Karpas-422 (cell line): ENCODE results near the gene DHX40. TPM values are rescaled to one million over a fixed set of nuclear protein-coding genes. Genes with fewer than 3 reads are reported as not detected.
A peak's percentile ranks its signal among the peaks of the same experiment; 100 is the strongest.

Experiments used
- DNase-seq: peaks from one replicate; pipeline ENCODE4 v3.0.0-alpha.2; 2015
- H2AFZ ChIP-seq: fragments of 200-600 bp; sonication (generic); 2 replicates; pipeline ENCODE4 v1.6.1; 2014; ENCODE audit warnings: antibody characterized with exemption, low read length, mixed read lengths
- H3K27ac ChIP-seq: fragments of 200-600 bp; sonication (generic); 2 replicates; pipeline ENCODE4 v1.5.1; 2014; ENCODE audit warnings: mild to moderate bottlenecking, low read length, moderate library complexity
- H3K27me3 ChIP-seq: fragments of 200-600 bp; sonication (generic); 2 replicates; pipeline ENCODE4 v1.6.1; 2014; ENCODE audit warnings: low read length, mixed read lengths
- H3K36me3 ChIP-seq: fragments of 200-600 bp; sonication (generic); 2 replicates; pipeline ENCODE4 v1.6.1; 2014; ENCODE audit warnings: low read length, mixed read lengths; ENCODE audit not compliant: insufficient read depth
- H3K4me1 ChIP-seq: fragments of 200-600 bp; sonication (generic); 2 replicates; pipeline ENCODE4 v1.6.1; 2014; ENCODE audit warnings: mild to moderate bottlenecking, low read length, mixed read lengths
- H3K4me2 ChIP-seq: fragments of 200-600 bp; sonication (generic); 2 replicates; pipeline ENCODE4 v1.6.1; 2014; ENCODE audit warnings: low read length, low read depth, mild to moderate bottlenecking; ENCODE audit not compliant: poor library complexity, severe bottlenecking
- H3K4me3 ChIP-seq: fragments of 200-600 bp; sonication (generic); 2 replicates; pipeline ENCODE4 v1.5.1; 2014; ENCODE audit warnings: mild to moderate bottlenecking, antibody characterized with exemption, low read length, mixed read lengths
- H3K79me2 ChIP-seq: fragments of 200-600 bp; sonication (generic); 2 replicates; pipeline ENCODE4 v1.6.1; 2014; ENCODE audit warnings: mild to moderate bottlenecking, low read length, mixed read lengths
- H3K9ac ChIP-seq: fragments of 200-600 bp; sonication (generic); 2 replicates; pipeline ENCODE4 v1.6.0; 2014; ENCODE audit warnings: low read length
- H3K9me2 ChIP-seq: fragments of 200-600 bp; sonication (generic), shearing (Covaris generic); replicated peaks from 2 replicates; pipeline ENCODE4 v1.6.0; 2014; ENCODE audit warnings: mild to moderate bottlenecking, low read length, moderate library complexity; ENCODE audit not compliant: insufficient read depth
- H3K9me3 ChIP-seq: fragments of 300-700, 200-600 bp; sonication (generic); 2 replicates; pipeline ENCODE4 v1.6.1; 2014; ENCODE audit warnings: low read length, mixed read lengths
- H4K20me1 ChIP-seq: fragments of 200-600 bp; sonication (generic); 2 replicates; pipeline ENCODE4 v1.6.1; 2014; ENCODE audit warnings: mild to moderate bottlenecking, antibody characterized with exemption, low read length, low read depth; ENCODE audit not compliant: insufficient read depth
- total RNA-seq: library from RNA; depleted of rRNA; stranded (reverse); fragments of >200 nt; shearing (Covaris generic); gene quantifications from 2 replicates; pipeline ENCODE4 v1.2.3, GENCODE V29; 2014; ENCODE audit warnings: low replicate concordance

Gene DHX40
- total RNA-seq, 1 experiment from 2014 or later: 58.7 TPM

DNA sequence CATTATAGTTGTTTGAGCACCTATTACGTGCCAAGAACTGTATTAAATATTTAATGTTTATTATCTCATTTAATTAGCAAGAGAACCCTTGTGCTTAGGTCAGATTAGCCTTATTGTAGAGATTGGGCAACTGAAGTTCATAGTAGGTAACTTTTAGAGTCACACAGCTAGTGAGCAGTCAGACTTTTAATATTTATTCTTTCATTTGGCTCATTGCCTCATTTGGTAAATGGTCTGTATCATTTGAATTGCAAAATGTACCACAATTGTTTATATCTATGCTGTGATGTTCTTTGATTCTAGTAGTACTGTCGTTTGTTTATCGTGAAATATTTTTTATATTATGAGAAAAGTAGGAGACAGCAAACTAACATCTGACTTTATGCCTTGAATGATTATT, 61.9 kb downstream of the DHX40 start:
- H3K79me2 ChIP-seq: peaks cover 100% of the 10 kb centered on the region
- peaks cover 31% of the 10 kb centered on the region for H3K36me3 ChIP-seq
- H3K27ac ChIP-seq: peak overlapping the region; percentile 53
- no peak overlapping the region for H3K4me3 ChIP-seq
- peaks cover 60% of the 10 kb centered on the region for H4K20me1 ChIP-seq
- no peak for DNase-seq
- no peaks in the 10 kb centered on the region for H3K9me3 ChIP-seq
- peaks cover 66% of the 10 kb centered on the region for H3K4me1 ChIP-seq
- H3K9me2 ChIP-seq: no peaks in the 10 kb centered on the region
- no peak overlapping the region for H3K9ac ChIP-seq
- no peak overlapping the region for H3K4me2 ChIP-seq
- no peaks in the 10 kb centered on the region for H3K27me3 ChIP-seq
- no peak overlapping the region for H2AFZ ChIP-seq

DNA sequence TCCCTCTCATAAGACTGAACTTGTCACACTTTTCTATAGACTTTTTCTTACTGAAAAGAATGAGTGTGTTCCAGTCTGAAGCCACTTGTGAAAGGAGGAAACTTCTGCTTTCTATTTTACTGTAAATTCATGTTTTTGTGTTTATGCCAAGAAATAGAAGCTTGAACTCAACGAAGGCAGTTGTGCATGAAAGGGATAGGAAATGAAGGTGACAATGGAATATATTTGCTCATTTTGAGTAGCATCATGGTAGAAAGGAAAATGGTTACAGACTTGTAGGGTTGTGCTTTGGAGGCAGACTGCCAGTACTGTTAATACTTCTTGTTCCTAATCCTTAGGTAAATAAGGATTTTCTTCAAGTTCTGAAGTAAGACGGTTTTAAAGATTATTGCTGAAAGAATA, 62.4 kb downstream of the DHX40 start:
- Histone ChIP-seq H3K27ac (peak overlapping the region; percentile 53), H3K4me1 (peaks cover 66% of the 10 kb centered on the region), H3K36me3 (peaks cover 31% of the 10 kb centered on the region), H3K4me3 (no peak overlapping the region), H3K9me3 (no peaks in the 10 kb centered on the region), H3K9ac (no peak overlapping the region), H2AFZ (no peak overlapping the region), H3K79me2 (peaks cover 100% of the 10 kb centered on the region), H3K9me2 (no peaks in the 10 kb centered on the region), H3K27me3 (no peaks in the 10 kb centered on the region), H3K4me2 (no peak overlapping the region), H4K20me1 (peaks cover 63% of the 10 kb centered on the region)
- no peak for DNase-seq

DNA sequence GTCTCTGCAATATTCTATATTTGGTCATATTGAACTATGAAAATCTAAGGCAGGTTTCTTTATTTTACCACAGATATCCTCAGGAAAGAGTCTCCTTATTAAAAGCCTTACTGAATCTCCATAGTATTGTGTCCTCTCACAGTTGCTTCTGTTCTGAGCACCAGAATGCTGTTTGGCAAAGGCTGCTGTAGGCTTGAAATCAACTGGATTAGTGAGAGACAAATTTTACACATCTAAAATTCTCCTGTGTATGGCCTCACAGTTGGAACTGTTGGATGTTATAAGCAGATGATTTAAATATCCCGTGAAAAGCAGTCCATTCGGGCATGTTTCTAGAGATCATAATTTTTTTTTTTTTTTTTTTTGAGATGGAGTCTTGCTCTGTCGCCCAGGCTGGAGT, 63.8 kb downstream of the DHX40 start:
- Histone ChIP-seq H3K36me3 (peaks cover 21% of the 10 kb centered on the region; the same call in 1 of the 2 replicates), H3K9me3 (no peaks in the 10 kb centered on the region), H3K4me3 (no peak overlapping the region), H3K9me2 (no peaks in the 10 kb centered on the region), H2AFZ (no peak overlapping the region), H3K27ac (no peak overlapping the region), H4K20me1 (peaks cover 66% of the 10 kb centered on the region), H3K79me2 (peaks cover 100% of the 10 kb centered on the region), H3K4me1 (peaks cover 61% of the 10 kb centered on the region), H3K4me2 (no peak overlapping the region), H3K9ac (no peak overlapping the region), H3K27me3 (no peaks in the 10 kb centered on the region)
- DNase-seq: no peak

GRCh38 chr17:59631276-59631675, 65.9 kb downstream of the DHX40 start:
- H3K4me1 ChIP-seq: peaks cover 64% of the 10 kb centered on the region
- H2AFZ ChIP-seq: no peak overlapping the region
- H3K27ac ChIP-seq: no peak overlapping the region
- peaks cover 17% of the 10 kb centered on the region; the same call in 1 of the 2 replicates for H3K36me3 ChIP-seq
- no peaks in the 10 kb centered on the region for H3K9me3 ChIP-seq
- no peak overlapping the region for H3K4me2 ChIP-seq
- peaks cover 77% of the 10 kb centered on the region for H4K20me1 ChIP-seq
- H3K9ac ChIP-seq: no peak overlapping the region
- peaks cover 100% of the 10 kb centered on the region for H3K79me2 ChIP-seq
- DNase-seq: no peak
- no peak overlapping the region for H3K4me3 ChIP-seq
- H3K27me3 ChIP-seq: no peaks in the 10 kb centered on the region
- H3K9me2 ChIP-seq: no peaks in the 10 kb centered on the region

DNA sequence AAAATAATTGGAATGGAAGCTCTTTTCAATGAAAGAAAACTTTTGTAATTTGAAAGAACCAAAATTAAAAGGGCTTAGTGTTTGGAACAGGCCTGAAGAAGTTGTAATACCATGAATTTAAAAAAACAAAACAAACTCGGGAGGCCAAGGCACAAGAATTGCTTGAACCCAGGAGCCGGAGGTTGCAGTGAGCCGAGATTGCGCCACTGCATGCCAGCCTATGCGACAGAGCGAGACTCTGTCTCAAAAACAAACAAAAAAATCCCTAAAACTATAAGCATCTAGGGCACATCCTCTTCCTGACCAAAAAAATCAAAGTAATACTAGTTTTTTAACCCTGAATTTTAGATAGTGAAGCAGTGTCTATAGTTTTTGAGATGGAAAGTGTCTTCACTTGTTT, 67.0 kb downstream of the DHX40 start:
- Histone ChIP-seq H3K9ac (no peak overlapping the region), H3K27ac (no peak overlapping the region), H3K79me2 (peaks cover 97% of the 10 kb centered on the region), H3K4me1 (peaks cover 60% of the 10 kb centered on the region), H3K36me3 (peaks cover 14% of the 10 kb centered on the region; the same call in 1 of the 2 replicates), H3K4me2 (no peak overlapping the region), H3K9me3 (no peaks in the 10 kb centered on the region), H3K27me3 (no peaks in the 10 kb centered on the region), H3K9me2 (no peaks in the 10 kb centered on the region), H3K4me3 (no peak overlapping the region), H2AFZ (no peak overlapping the region), H4K20me1 (peaks cover 66% of the 10 kb centered on the region)
- no peak for DNase-seq

- Histone ChIP-seq H3K9ac (no peak overlapping the region), H4K20me1 (peaks cover 58% of the 10 kb centered on the region), H3K4me2 (no peak overlapping the region), H3K27ac (peak overlapping the region; percentile 31), H2AFZ (no peak overlapping the region), H3K4me3 (no peak overlapping the region), H3K4me1 (peaks cover 67% of the 10 kb centered on the region), H3K9me3 (no peaks in the 10 kb centered on the region), H3K27me3 (no peaks in the 10 kb centered on the region), H3K36me3 (peaks cover 4% of the 10 kb centered on the region; the same call in 1 of the 2 replicates), H3K79me2 (peaks cover 96% of the 10 kb centered on the region), H3K9me2 (no peaks in the 10 kb centered on the region)
- no peak for DNase-seq
These were observed 68.4 kb downstream of the DHX40 start for GRCh38 chr17:59633658-59634359.

DNA sequence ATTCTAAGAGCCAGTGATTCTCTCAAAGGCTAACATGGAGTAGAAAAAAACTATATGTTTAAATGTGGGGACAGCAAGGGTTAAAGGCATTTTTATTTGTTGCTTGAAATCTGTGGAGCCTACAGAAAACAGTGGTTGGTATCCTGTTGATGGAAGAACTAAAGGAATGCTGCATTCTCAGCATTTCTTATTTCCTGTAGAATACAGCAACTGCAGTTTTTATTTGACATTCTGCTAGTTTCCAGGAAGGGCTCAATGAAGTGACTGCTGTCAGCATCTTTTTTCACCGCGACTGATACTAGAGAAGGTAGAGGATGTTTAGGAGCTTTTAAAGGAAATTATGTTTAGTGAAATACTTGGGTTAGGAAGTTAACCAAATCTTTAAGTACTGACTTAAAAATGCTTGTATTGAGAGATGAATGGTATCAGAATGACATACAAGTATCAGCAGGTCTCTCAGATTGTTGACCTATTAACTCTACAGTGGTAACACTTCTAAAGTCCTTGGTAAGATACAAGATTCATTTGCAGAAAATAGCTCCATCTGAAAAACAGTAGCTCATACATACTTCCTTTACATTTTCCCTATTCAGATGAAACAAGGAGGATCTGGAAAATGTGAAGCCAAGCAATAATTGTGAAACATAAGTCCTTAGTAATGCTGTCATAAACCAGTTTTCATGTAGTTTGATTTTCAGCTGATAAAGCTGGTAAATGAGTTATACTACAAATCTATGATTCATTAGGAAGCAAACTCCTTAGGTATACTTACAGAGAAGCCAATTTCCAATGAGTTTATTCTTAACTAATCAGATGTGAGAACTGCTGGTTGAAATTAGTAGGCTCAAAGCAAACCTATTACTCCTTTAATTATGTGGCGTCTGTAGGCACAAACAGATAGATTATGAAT, 69.5 kb downstream of the DHX40 start:
- no peak for DNase-seq
- H3K27ac ChIP-seq: peak overlapping the region; percentile 31
- no peak overlapping the region for H3K4me3 ChIP-seq
- no peaks in the 10 kb centered on the region for H3K27me3 ChIP-seq
- H3K9ac ChIP-seq: no peak overlapping the region
- H4K20me1 ChIP-seq: peaks cover 63% of the 10 kb centered on the region
- peaks cover 96% of the 10 kb centered on the region for H3K79me2 ChIP-seq
- no peaks in the 10 kb centered on the region for H3K9me3 ChIP-seq
- no peaks in the 10 kb centered on the region for H3K9me2 ChIP-seq
- H3K4me2 ChIP-seq: no peak overlapping the region
- H3K36me3 ChIP-seq: no peaks in the 10 kb centered on the region
- H3K4me1 ChIP-seq: peaks cover 78% of the 10 kb centered on the region
- no peak overlapping the region for H2AFZ ChIP-seq

- Histone ChIP-seq H3K4me3 (no peak overlapping the region), H3K4me1 (peaks cover 90% of the 10 kb centered on the region), H3K9ac (no peak overlapping the region), H3K4me2 (no peak overlapping the region), H3K9me3 (no peaks in the 10 kb centered on the region), H3K27ac (peak overlapping the region; percentile 56), H3K36me3 (no peaks in the 10 kb centered on the region), H2AFZ (no peak overlapping the region), H4K20me1 (peaks cover 58% of the 10 kb centered on the region; the same call in 1 of the 2 replicates), H3K27me3 (no peaks in the 10 kb centered on the region), H3K9me2 (no peaks in the 10 kb centered on the region), H3K79me2 (peaks cover 95% of the 10 kb centered on the region)
- DNase-seq: peak; percentile 52
These were observed 72.4 kb downstream of the DHX40 start for GRCh38 chr17:59637611-59638310.
